K562 (cell line): ENCODE measurements around the gene NALCN.

Experiments
- CREB1 ChIP-seq, 2 experiments: sonication (generic) in 1 of 2; formaldehyde crosslinking in 1 of 2; IDR thresholded peaks; 2 replicates each; pipeline versions ENCODE4 v1.6.1 to v1.8.0; 2012 to 2022; ENCODE audit warnings: inconsistent platforms in 1 of 2, mild to moderate bottlenecking in 1 of 2, missing genetic modification reagents in 1 of 2, moderate library complexity in 1 of 2
- CTCF ChIP-seq, 3 experiments: IDR thresholded peaks in 2 of 3; conservative IDR thresholded peaks in 1 of 3; 2 replicates each; pipeline ENCODE4 v1.5.1; 2011 to 2012; ENCODE audit warnings: low read length in 3 of 3, mild to moderate bottlenecking in 3 of 3, control low read depth in 2 of 3, improper control_type of control experiment in 1 of 3, inconsistent platforms in 1 of 3, low read depth in 1 of 3, mixed read lengths in 1 of 3, moderate library complexity in 1 of 3; ENCODE audit not compliant: insufficient read depth in 2 of 3
- ZNF347 ChIP-seq: fragments of 450-650 bp; formaldehyde crosslinking; IDR thresholded peaks from 2 replicates; pipeline ENCODE4 v1.4.0; 2020; ENCODE audit warnings: low read depth, mild to moderate bottlenecking, moderate library complexity

GRCh38 chr13:101190337-101190736 lies 226.0 kb downstream of the NALCN start:
- no peak for TF ChIP-seq CTCF (IDR thresholded peaks at IDR 0.05 in 2 of 3, conservative IDR thresholded peaks at IDR 0.05 in 1 of 3; ENCODE audit: insufficient read depth in 2 of 3, low read depth in 1 of 3, low read length in 3 of 3)
- no peak for TF ChIP-seq CREB1 (IDR thresholded peaks at IDR 0.05)
- TF ChIP-seq CREB1 (CRISPR knock-in tag; IDR thresholded peaks at IDR 0.05): no peak
- no peak for TF ChIP-seq ZNF347 (CRISPR knock-in tag)
